ENCODE data around the gene ACYP1. TPM values are rescaled to one million over a fixed set of nuclear protein-coding genes. Genes with fewer than 3 reads are reported as not detected.

The ACYP1 gene
- total RNA-seq, 3 donors from 2014 or later (not counting 1 experiment from before 2014, with no cell fraction given): 13.3 to 17.4 (median 14.9) TPM

DNA sequence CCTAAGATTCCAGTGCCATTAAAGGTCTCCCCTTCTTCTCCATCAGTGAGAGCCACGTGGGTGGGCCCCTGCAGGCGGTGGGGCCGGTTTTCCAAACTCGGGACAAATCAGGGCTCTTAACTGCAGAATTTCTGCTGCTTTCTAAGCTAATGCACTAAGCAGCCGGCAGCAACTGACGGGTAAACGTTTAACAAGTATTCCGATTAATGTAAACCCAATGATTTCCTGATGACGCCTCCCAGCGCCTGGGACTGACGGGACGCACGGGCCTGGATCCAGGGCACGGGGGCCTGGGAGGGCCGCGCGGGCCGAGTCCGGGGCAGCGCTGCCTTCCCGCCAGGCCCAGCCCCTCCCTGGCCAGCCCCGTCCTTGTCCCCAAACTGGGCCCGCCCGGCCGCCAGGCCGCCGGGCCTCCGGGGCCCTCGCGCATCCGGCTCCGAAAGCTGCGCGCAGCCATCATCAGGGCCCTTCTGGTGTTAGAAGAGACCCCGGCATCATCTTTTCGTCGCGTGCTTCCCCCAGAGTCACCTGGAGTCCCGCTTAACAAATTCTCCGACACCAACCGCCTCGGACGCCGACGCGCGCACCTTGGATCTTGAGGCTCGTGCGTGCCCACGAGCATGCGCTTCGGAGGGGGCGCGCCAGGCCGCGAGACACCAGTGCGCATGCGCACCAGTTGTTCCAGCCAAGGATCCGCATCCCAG, 12.8 kb downstream of the ACYP1 start, which contains the start of gene MLH3:
Gene MLH3, minus strand, starts transcription at position 616 of the 704 bp plus-strand sequence. CDS start 1,812 bp downstream, outside the sequence.
- TF ChIP-seq, protein P1, sequence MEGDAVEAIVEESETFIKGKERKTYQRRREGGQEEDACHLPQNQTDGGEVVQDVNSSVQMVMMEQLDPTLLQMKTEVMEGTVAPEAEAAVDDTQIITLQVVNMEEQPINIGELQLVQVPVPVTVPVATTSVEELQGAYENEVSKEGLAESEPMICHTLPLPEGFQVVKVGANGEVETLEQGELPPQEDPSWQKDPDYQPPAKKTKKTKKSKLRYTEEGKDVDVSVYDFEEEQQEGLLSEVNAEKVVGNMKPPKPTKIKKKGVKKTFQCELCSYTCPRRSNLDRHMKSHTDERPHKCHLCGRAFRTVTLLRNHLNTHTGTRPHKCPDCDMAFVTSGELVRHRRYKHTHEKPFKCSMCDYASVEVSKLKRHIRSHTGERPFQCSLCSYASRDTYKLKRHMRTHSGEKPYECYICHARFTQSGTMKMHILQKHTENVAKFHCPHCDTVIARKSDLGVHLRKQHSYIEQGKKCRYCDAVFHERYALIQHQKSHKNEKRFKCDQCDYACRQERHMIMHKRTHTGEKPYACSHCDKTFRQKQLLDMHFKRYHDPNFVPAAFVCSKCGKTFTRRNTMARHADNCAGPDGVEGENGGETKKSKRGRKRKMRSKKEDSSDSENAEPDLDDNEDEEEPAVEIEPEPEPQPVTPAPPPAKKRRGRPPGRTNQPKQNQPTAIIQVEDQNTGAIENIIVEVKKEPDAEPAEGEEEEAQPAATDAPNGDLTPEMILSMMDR (IDR thresholded peaks at IDR 0.05): no peak
- intact Hi-C loops (cut with micrococcal nuclease): loop anchor here (1.0 kb wide), 1 partner anchor 12 kb away; no protein-coding TSS in a partner anchor
- H3K27me3 ChIP-seq (ENCODE audit: control insufficient read depth, insufficient read depth, low read length): no peaks in the 10 kb centered on the region

DNA sequence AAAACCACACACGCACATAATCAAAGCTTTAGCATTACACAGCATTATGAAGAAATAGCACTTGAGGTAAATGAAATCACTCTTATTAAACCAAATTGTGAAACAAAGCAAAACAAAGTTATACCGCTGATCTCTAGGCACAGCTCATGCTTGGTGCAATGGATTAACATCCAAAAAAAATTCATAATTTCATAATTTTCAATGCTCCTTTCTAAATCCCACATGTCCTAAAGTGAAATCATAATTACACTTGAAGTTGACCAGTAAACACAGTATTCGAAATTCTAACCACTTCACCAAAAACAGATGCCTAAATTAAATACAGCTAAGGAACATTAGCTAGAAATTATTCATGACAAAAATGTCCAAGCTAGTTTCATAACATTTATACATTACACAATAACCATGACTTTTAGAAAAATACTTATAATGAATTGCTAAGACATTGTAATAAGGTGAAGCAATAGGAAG, 14.1 kb downstream of the ACYP1 start:
- Histone ChIP-seq H3K9me3 (ENCODE audit: control insufficient read depth, insufficient read depth, low read length) (no peaks in the 10 kb centered on the region), H3K36me3 (ENCODE audit: control insufficient read depth, insufficient read depth, low read length) (no peaks in the 10 kb centered on the region), H3K4me3 (ENCODE audit: low read length) (no peak overlapping the region), H3K4me1 (ENCODE audit: control insufficient read depth, insufficient read depth, low read length) (peaks cover 8% of the 10 kb centered on the region), H3K27me3 (ENCODE audit: control insufficient read depth, insufficient read depth, low read length) (no peaks in the 10 kb centered on the region), H3K27ac (ENCODE audit: low read length) (no peak overlapping the region)
- H3K27ac Mint-ChIP-seq: peak overlapping the region; percentile 93 to 94
- H3K4me1 Mint-ChIP-seq: peaks cover 20 to 48% of the 10 kb centered on the region in 2 donors
- no peak for DNase-seq
- H3K9me3 Mint-ChIP-seq: no peaks in the 10 kb centered on the region
- ATAC-seq: no peak
- H3K36me3 Mint-ChIP-seq: no peaks in the 10 kb centered on the region
- WGBS (ENCODE audit: insufficient coverage): 100% methylated on average over 3 of the region's 3 CpGs
- TF ChIP-seq, protein P1 (IDR thresholded peaks at IDR 0.05): no peak
- intact Hi-C loops (cut with micrococcal nuclease): no loop called here
- no peaks in the 10 kb centered on the region for H3K27me3 Mint-ChIP-seq (ENCODE audit: low read depth in 2 of 2)
- H3K4me3 Mint-ChIP-seq: peak overlapping the region; percentile 94

More for the DNA sequence above, 12.8 kb downstream of the ACYP1 start, which contains the start of gene MLH3:
- H3K27me3 Mint-ChIP-seq (ENCODE audit: low read depth in 2 of 2): no peaks in the 10 kb centered on the region
- H3K36me3 Mint-ChIP-seq: no peaks in the 10 kb centered on the region
- under 1% methylated on average over 59 of the region's 59 CpGs for WGBS (ENCODE audit: insufficient coverage)
- Histone ChIP-seq H3K9me3 (ENCODE audit: control insufficient read depth, insufficient read depth, low read length) (no peaks in the 10 kb centered on the region), H3K36me3 (ENCODE audit: control insufficient read depth, insufficient read depth, low read length) (no peaks in the 10 kb centered on the region), H3K4me1 (ENCODE audit: control insufficient read depth, insufficient read depth, low read length) (peaks cover 8% of the 10 kb centered on the region), H3K4me3 (ENCODE audit: low read length) (peak within 1 kb of the TSS; percentile 57), H3K27ac (ENCODE audit: low read length) (peak within 1 kb of the TSS; percentile 62)
- H3K9me3 Mint-ChIP-seq: no peaks in the 10 kb centered on the region
- DNase-seq (peak; percentile 78 to 93), ATAC-seq (peak; percentile 85 to 87 (median 87))
- H3K4me3 Mint-ChIP-seq: peak within 1 kb of the TSS; percentile 94
- H3K27ac Mint-ChIP-seq: peak within 1 kb of the TSS; percentile 93 to 94
- H3K4me1 Mint-ChIP-seq: peaks cover 20 to 38% of the 10 kb centered on the region in 2 donors

DNA sequence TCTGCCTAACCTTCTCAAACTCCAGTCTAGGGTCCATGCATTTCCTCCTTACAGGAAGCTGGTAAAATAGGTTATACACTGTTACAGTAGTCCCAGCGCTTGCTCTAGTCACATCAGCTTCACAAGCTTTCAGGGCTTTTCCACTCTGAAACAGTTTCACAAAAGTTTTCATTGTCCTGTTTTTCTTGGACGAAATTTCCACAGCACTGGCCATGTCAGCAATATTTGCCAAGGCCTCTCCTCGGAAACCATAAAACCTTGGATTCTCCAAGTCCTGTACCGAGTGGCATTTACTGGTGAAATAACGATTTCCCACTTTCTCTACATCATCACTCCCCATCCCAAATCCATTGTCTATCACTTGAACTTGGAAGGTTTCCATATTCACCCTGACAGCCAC, 14.7 kb downstream of the ACYP1 start:
- intact Hi-C loops (cut with micrococcal nuclease): no loop called here
- H3K27ac ChIP-seq (ENCODE audit: low read length): no peak overlapping the region
- H3K4me3 Mint-ChIP-seq: no peak overlapping the region

More for the DNA sequence above, 14.7 kb downstream of the ACYP1 start:
- Histone ChIP-seq H3K27me3 (ENCODE audit: control insufficient read depth, insufficient read depth, low read length) (no peaks in the 10 kb centered on the region), H3K4me3 (ENCODE audit: low read length) (no peak overlapping the region), H3K9me3 (ENCODE audit: control insufficient read depth, insufficient read depth, low read length) (no peaks in the 10 kb centered on the region), H3K36me3 (ENCODE audit: control insufficient read depth, insufficient read depth, low read length) (no peaks in the 10 kb centered on the region), H3K4me1 (ENCODE audit: control insufficient read depth, insufficient read depth, low read length) (peaks cover 8% of the 10 kb centered on the region)
- DNase-seq (no peak), ATAC-seq (no peak)
- no peaks in the 10 kb centered on the region for H3K36me3 Mint-ChIP-seq
- H3K27me3 Mint-ChIP-seq (ENCODE audit: low read depth in 2 of 2): no peaks in the 10 kb centered on the region
- no peaks in the 10 kb centered on the region for H3K9me3 Mint-ChIP-seq
- TF ChIP-seq, protein P1 (IDR thresholded peaks at IDR 0.05): no peak
- H3K4me1 Mint-ChIP-seq: peaks cover 20 to 54% of the 10 kb centered on the region in 2 donors
- H3K27ac Mint-ChIP-seq: no peak overlapping the region
- 98% methylated on average over 5 of the region's 5 CpGs for WGBS (ENCODE audit: insufficient coverage)

All from natural killer cell (primary cell).